Testis (tissue), 2 donors: ENCODE data around the gene DBN1.

Experiments
- POLR2A ChIP-seq: fragments of 450-650 bp; IDR thresholded peaks from one replicate; pipeline ENCODE4 v1.6.1; 2017; ENCODE audit warnings: antibody characterized with exemption, mild to moderate bottlenecking, moderate library complexity
- TF ChIP-seq, protein P1 (sequence below), 3 experiments: fragments of 450-650 bp in 2 of 3; fragments of 200-600 bp in 1 of 3; sonication (generic) in 1 of 3; IDR thresholded peaks; one replicate each; pipeline ENCODE4 v1.5.1; 2016 to 2019; ENCODE audit warnings: antibody characterized with exemption in 3 of 3, mild to moderate bottlenecking in 2 of 3, moderate library complexity in 1 of 3

DNA sequence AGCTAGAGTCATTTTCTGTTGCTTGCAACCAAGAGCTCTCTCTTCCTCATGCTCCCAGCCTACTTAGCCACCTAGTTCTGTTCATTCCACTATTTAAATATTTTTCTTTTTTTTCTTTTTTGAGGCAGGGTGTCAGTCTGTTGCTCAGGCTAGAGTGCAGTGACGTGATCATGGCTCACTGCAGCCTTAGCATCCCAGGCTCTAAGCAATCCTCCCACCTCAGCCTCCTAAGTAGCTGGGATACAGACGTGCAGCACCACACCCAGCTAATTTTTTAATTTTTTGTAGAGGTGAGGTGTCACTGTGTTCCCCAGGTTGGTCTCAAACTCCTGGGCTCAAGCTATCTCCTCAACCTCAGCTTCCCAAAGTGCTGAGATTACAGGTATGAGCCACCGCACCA lies 59.0 kb downstream of the DBN1 start:
- TF ChIP-seq, protein P1, sequence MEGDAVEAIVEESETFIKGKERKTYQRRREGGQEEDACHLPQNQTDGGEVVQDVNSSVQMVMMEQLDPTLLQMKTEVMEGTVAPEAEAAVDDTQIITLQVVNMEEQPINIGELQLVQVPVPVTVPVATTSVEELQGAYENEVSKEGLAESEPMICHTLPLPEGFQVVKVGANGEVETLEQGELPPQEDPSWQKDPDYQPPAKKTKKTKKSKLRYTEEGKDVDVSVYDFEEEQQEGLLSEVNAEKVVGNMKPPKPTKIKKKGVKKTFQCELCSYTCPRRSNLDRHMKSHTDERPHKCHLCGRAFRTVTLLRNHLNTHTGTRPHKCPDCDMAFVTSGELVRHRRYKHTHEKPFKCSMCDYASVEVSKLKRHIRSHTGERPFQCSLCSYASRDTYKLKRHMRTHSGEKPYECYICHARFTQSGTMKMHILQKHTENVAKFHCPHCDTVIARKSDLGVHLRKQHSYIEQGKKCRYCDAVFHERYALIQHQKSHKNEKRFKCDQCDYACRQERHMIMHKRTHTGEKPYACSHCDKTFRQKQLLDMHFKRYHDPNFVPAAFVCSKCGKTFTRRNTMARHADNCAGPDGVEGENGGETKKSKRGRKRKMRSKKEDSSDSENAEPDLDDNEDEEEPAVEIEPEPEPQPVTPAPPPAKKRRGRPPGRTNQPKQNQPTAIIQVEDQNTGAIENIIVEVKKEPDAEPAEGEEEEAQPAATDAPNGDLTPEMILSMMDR (IDR thresholded peaks at IDR 0.05) = no peak
- no peak for TF ChIP-seq POLR2A
